Tibial artery (tissue), 4 donors: ENCODE results near the gene PKMYT1.
"Not testable (repeated sequence)": the region's sequence is repeated elsewhere in the genome, so short reads cannot be mapped to it uniquely, and the experiment has no call there.

ENCODE experiments used
- DNase-seq, 2 donors: peaks; one replicate each; pipeline ENCODE4 v3.0.0-alpha.2; 2019
- H3K27ac ChIP-seq, 2 donors: fragments of 200-600 bp; sonication (generic) in 1 of 2; 1 replicate in 1 of 2; 2 replicates in 1 of 2; pipeline ENCODE4 v1.5.1; 2018 to 2019; ENCODE audit warnings: mild to moderate bottlenecking in 1 of 2
- H3K27me3 ChIP-seq, 2 donors: fragments of 200-600 bp; sonication (generic) in 1 of 2; one replicate each; pipeline versions ENCODE4 v1.5.1 to v1.6.0; 2016 to 2019
- H3K36me3 ChIP-seq, 3 donors: fragments of 200-600 bp; sonication (generic) in 2 of 3; one replicate each; pipeline ENCODE4 v1.5.1; 2016 to 2019; ENCODE audit warnings: mild to moderate bottlenecking in 2 of 3
- H3K4me1 ChIP-seq, 4 donors: fragments of 200-600 bp; sonication (generic) in 2 of 4; 1 replicate in 3 of 4; 2 replicates in 1 of 4; pipeline ENCODE4 v1.5.1; 2016 to 2019
- H3K4me3 ChIP-seq, 2 donors: fragments of 200-600 bp; sonication (generic) in 1 of 2; 1 replicate in 1 of 2; 2 replicates in 1 of 2; pipeline ENCODE4 v1.5.1; 2018 to 2019; ENCODE audit warnings: mild to moderate bottlenecking in 2 of 2
- H3K9me3 ChIP-seq, 3 donors: fragments of 200-600 bp; sonication (generic) in 1 of 3; one replicate each; pipeline ENCODE4 v1.5.1; 2016 to 2019
- intact Hi-C: fragments of 100-400 bp; cut with DNase I; formaldehyde crosslinking; loops from one replicate; pipeline ENCODE4 v1.15.0; 2023; ENCODE audit warnings: low total_unique reads
- TF ChIP-seq, protein P1 (sequence below), 2 experiments: fragments of 200-600 bp in 1 of 2; fragments of 450-650 bp in 1 of 2; IDR thresholded peaks; one replicate each; pipeline ENCODE4 v1.5.1; 2017 to 2019; ENCODE audit warnings: antibody characterized with exemption in 2 of 2, mild to moderate bottlenecking in 1 of 2, moderate library complexity in 1 of 2

PKMYT1 gene

DNA sequence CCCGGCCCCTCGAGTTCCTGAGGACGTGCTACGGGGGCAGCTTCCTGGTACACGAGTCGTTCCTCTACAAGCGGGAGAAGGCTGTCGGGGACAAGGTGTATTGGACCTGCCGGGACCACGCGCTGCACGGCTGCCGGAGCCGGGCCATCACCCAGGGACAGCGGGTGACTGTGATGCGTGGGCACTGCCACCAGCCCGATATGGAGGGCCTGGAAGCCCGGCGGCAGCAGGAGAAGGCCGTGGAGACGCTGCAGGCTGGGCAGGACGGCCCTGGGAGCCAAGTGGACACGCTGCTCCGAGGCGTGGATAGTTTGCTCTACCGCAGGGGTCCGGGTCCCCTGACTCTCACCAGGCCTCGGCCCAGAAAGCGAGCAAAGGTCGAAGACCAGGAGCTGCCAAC lies 47.1 kb downstream of the PKMYT1 start:
- DNase-seq = no peak
- Histone ChIP-seq H3K4me3 (no peak overlapping the region), H3K4me1 (no peaks in the 10 kb centered on the region), H3K27me3 (no peaks in the 10 kb centered on the region), H3K27ac (no peak overlapping the region), H3K9me3 (no peaks in the 10 kb centered on the region), H3K36me3 (peaks cover 55 to 82% (median 70%) of the 10 kb centered on the region in 3 donors)
- intact Hi-C loops = no loop called here
- TF ChIP-seq, protein P1, sequence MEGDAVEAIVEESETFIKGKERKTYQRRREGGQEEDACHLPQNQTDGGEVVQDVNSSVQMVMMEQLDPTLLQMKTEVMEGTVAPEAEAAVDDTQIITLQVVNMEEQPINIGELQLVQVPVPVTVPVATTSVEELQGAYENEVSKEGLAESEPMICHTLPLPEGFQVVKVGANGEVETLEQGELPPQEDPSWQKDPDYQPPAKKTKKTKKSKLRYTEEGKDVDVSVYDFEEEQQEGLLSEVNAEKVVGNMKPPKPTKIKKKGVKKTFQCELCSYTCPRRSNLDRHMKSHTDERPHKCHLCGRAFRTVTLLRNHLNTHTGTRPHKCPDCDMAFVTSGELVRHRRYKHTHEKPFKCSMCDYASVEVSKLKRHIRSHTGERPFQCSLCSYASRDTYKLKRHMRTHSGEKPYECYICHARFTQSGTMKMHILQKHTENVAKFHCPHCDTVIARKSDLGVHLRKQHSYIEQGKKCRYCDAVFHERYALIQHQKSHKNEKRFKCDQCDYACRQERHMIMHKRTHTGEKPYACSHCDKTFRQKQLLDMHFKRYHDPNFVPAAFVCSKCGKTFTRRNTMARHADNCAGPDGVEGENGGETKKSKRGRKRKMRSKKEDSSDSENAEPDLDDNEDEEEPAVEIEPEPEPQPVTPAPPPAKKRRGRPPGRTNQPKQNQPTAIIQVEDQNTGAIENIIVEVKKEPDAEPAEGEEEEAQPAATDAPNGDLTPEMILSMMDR (IDR thresholded peaks at IDR 0.05) = no peak

DNA sequence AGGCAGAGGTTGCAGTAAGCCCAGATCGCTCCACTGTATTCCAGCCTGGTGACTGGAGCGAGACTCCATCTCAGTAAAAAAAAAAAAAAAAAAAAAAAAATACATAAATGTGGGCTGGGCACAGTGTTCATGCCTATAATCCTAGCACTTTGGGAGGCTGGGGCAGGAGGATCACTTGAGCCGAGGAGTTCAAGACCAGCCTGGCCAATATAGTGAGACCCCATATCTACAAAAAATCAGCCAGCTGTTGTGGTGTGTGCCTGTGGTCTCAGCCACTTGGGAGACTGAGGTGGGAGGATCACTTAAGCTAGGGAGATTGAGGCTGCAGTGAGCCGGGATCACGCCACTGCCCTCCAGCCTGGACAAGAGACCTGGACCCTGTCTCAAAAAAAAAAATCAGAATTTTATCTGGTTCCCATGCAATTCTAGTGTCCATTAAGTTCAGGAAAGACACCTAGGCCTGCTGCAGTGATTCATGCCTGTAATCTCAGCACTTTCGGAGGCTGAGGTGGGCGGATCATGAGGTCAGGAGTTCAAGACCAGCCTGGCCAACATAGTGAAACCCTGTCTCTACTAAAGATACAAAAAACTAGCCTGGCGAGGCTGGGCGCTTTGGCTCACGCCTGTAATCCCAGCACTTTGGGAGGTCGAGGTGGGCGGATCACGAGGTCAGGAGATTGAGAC lies 48.9 kb downstream of the PKMYT1 start:
- DNase-seq, H3K27me3 ChIP-seq, intact Hi-C loops, H3K4me1 ChIP-seq, H3K4me3 ChIP-seq, H3K9me3 ChIP-seq, H3K27ac ChIP-seq: not testable (repeated sequence)
- H3K36me3 ChIP-seq = peaks cover 37 to 64% (median 52%) of the 10 kb centered on the region in 3 donors

DNA sequence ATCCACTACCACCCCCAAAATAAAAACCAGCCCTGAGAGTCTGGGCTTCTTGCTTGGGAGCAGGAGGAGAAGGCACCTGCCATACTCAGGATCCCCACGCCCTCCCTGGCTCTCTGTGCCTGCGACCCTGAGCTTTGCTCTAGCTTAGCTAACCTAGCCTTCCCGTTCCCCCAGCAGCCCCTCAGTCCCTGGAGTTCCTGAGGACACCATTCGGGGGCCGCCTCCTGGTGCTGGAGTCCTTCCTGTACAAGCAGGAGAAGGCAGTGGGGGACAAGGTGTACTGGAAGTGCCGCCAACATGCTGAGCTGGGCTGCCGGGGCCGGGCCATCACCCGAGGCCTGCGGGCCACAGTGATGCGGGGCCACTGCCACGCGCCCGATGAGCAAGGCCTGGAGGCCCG lies 50.0 kb downstream of the PKMYT1 start:
- H3K4me1 ChIP-seq = peaks cover 0 to 12% (median 6%) of the 10 kb centered on the region in 4 donors
- no peaks in the 10 kb centered on the region for H3K9me3 ChIP-seq
- no peak overlapping the region for H3K27ac ChIP-seq
- H3K36me3 ChIP-seq = peaks cover 30 to 53% (median 43%) of the 10 kb centered on the region in 3 donors
- TF ChIP-seq, protein P1 (IDR thresholded peaks at IDR 0.05) = no peak
- no peak overlapping the region for H3K4me3 ChIP-seq
- intact Hi-C loops = no loop called here
- no peak for DNase-seq
- no peaks in the 10 kb centered on the region for H3K27me3 ChIP-seq

DNA sequence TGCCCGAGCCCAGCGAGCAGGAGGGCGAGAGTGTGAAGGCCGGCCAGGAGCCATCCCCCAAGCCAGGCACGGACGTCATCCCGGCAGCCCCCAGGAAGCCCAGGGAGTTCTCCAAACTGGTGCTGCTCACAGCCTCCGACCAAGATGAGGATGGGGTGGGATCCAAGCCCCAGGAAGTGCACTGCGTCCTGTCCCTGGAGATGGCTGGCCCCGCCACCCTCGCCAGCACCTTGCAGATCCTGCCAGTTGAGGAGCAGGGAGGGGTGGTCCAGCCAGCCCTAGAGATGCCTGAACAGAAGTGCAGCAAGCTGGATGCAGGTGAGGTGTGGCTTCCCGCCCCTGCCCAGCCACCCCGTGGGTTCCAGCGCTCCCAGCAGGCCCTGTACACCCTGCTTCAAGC lies 50.6 kb downstream of the PKMYT1 start:
- no peak for DNase-seq
- Histone ChIP-seq H3K27ac (no peak overlapping the region), H3K4me3 (no peak overlapping the region), H3K4me1 (peaks cover 0 to 18% (median 6%) of the 10 kb centered on the region in 4 donors), H3K9me3 (no peaks in the 10 kb centered on the region), H3K27me3 (no peaks in the 10 kb centered on the region), H3K36me3 (peaks cover 24 to 47% (median 40%) of the 10 kb centered on the region in 3 donors)
- TF ChIP-seq, protein P1 (IDR thresholded peaks at IDR 0.05) = no peak
- intact Hi-C loops = no loop called here

DNA sequence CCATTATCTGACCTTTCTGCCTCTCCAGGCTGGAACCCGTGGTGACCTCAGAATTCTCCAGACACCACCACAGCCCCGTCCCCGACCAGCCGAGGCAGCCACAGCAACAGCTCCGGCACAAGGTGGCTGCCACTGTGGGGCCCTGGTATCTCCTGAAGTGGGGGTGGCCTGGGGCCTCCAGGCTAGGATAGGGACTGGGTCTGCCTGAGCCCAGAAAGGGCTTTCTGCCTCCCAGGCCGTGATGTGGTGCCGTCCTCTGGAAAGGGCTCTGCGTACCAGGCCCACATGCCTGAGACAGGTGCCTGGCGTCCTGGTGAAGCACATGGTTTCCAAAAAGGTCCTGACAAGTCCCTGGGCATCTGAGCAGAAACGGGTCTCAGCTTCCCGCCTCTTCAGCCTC lies 51.5 kb downstream of the PKMYT1 start:
- DNase-seq = no peak
- no peaks in the 10 kb centered on the region for H3K27me3 ChIP-seq
- H3K9me3 ChIP-seq = no peaks in the 10 kb centered on the region
- peaks cover 15 to 38% (median 32%) of the 10 kb centered on the region in 3 donors for H3K36me3 ChIP-seq
- no peak overlapping the region for H3K4me3 ChIP-seq
- TF ChIP-seq, protein P1 (IDR thresholded peaks at IDR 0.05) = no peak
- intact Hi-C loops = no loop called here
- no peak overlapping the region for H3K27ac ChIP-seq
- H3K4me1 ChIP-seq = peaks cover 0 to 21% (median 6%) of the 10 kb centered on the region in 4 donors

DNA sequence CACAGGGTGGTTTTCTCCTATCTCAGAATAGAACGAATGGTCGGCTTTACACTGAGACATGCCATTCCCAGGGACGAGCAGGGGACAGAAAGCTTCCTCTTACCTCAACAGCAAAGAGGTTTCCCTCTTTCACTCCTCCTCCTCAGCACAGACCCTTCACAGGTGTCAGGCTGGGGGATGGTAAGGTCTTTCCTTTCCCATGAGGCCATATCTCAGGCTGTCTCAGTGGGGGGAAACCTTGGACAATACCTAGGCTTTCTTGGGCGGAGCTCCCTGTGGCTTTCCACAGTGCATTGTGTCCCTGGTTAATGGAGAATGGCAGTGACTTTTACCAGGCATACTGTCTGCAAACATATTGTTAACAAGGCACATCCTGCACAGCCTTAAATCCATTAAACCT lies 52.1 kb downstream of the PKMYT1 start:
- Histone ChIP-seq H3K36me3 (peaks cover 9 to 36% (median 25%) of the 10 kb centered on the region in 3 donors), H3K4me1 (peaks cover 0 to 21% (median 6%) of the 10 kb centered on the region in 4 donors)
- H3K27ac ChIP-seq, H3K4me3 ChIP-seq, DNase-seq, intact Hi-C loops, H3K27me3 ChIP-seq, H3K9me3 ChIP-seq: not testable (repeated sequence)
